ENCODE results near the gene VTI1A.
A peak's percentile ranks its signal among the peaks of the same experiment; 100 is the strongest.
"Not testable (repeated sequence)": the region's sequence is repeated elsewhere in the genome, so short reads cannot be mapped to it uniquely, and the experiment has no call there.

VTI1A gene

GRCh38 chr10:112456533-112456932, 9.5 kb downstream of the VTI1A start:
- DNase-seq = no peak

- no peak for DNase-seq
Measured at GRCh38 chr10:112460366-112460765, 13.4 kb downstream of the VTI1A start.

GRCh38 chr10:112461029-112461887, 14.2 kb downstream of the VTI1A start:
- no peak for DNase-seq

- DNase-seq = not testable (repeated sequence)
Measured at GRCh38 chr10:112464074-112464473, 17.1 kb downstream of the VTI1A start.

GRCh38 chr10:112465299-112465883, 18.4 kb downstream of the VTI1A start:
- no peak for DNase-seq

- no peak for DNase-seq
Measured at GRCh38 chr10:112466802-112467201, 19.8 kb downstream of the VTI1A start.

DNA sequence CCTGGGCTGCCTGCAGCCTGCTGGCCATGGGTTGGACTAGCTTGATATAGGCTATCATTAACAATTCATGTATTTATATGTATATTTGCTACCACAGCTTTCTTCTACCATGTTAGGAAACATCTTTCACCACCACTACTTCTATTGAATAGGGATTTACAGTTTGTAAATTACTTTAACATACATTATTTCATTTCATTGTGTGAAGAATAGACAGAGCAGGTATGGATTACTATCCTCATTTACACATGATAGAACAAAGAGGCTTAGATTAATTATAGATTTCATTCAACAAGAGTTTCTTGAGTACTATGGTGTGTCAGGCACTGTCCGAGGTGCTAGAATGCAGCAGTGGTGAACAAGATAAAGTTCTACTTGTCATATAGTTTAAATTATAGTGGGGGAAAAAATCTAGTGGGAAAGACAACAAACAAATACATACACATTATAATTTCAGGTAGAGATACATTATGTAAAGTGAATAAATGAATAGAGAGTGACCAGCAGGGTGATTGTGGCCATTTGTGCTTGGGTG, 20.6 kb downstream of the VTI1A start:
- DNase-seq = no peak

DNA sequence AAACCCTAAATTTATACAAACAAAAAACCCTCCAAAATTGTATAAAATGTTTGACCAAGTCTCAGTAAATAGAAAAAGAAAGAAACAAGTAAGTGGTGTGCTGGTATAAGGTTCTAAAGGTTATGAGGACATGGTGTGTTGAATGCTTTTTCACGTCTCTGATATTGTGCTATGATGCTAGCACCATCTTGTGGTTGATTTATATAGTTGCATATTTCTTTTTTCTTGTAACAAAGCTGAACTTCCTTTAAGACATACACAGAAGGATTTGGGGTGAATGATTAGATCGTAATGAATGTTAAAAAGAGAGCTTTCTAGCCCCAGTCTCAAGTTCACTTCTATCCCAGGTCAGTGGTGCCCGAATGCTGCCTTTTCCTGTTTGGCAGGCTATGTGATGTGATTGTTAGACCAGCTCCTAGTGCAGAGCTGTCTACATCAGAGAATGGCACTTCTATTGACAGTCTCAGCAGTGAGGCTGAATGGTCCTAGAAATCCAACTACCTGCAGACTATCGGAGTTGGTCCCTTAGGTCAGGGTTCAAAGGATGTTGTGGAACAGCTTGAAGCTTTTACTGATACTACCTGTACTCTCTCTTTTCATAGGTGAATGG, 25.0 kb downstream of the VTI1A start:
- peak; percentile 42 for DNase-seq

DNA sequence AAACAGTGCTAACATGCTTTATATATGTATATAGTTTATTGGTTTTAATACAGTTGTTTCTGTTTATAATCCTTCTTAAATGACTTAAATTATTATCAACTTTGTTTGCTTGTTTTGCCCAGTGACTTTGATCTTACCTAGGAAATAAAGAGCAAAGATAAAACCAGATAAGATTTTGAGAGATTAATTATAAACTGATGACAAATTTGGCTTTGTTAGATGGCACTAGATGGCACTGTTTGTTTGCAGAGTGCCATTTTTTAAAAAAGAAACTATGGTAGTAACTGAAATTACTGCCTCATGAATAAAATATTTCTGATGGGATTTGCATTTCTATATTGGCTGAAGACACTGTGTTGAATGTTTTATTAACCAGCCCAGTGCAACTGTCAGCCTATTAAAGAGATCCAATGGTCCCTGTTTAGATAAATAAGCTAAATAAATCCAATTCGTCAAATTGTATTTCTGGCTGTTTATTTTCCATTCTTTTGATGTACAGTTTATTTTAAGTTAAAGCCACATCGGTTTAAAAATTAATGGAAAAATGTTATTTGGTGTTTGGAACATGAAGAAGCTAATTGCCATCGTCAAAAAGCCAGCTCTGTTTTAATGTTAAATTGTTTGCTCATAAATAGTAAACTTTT, 28.7 kb downstream of the VTI1A start:
- DNase-seq = no peak

DNA sequence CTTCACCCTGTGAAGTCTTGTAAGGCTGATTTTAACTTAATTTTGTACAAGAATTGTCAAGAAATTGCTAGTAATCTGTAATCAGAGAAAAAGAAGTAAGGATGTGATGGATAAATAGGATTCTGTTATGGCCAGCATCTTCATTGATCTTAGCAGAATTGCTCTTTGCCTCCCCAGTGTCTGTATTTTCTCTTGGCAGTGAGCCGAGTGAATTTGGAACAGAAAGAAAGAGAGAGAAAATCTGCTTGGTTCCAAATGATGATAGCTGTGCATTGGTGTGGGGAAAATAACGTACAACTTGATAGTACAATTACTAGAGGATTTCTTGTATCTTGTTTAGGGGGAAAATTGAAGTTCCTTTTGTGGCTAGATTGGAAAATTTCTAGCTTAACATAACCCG, 34.6 kb downstream of the VTI1A start:
- no peak for DNase-seq

DNA sequence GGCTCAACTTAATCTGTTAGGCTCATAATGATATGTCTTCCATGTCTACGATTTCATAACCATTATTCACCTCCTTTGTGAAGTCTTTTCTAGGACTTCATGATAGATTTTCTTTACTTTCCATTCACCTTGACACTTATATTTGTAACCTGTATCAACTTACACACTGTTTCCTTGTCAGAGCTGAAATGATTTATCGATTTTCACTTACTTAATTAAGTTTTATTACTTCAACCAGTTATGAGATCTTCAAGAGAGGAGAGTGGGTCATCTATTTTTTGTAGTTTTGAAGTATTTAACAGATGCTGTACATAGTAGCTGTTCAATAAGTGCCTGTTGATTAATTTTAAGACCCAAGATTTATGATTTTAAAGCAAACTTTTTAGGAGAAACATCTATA, 37.4 kb downstream of the VTI1A start:
- DNase-seq = no peak

- DNase-seq = no peak
Measured at GRCh38 chr10:112487964-112488363, 40.9 kb downstream of the VTI1A start.

DNA sequence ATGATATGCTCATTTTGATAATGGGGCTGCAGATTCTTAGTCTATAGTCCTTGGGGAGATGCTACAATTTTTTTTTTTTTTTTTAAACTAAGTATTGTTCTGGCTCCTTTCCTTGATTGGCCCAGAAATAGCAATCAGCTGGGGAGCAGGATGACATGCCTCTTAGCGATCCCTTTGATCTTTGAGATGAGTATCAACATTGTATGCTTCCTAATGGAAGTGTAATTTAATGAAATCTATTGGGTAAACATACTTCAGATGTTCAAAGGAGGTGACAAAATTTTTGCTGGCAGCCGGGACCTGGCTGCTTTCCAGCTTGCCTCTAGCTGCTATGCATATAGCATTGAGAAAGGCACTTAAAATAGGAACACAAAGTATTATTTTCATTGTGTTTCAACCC, 43.5 kb downstream of the VTI1A start:
- DNase-seq = peak; percentile 77

- DNase-seq = no peak
Measured at GRCh38 chr10:112491144-112491543, 44.1 kb downstream of the VTI1A start.

DNA sequence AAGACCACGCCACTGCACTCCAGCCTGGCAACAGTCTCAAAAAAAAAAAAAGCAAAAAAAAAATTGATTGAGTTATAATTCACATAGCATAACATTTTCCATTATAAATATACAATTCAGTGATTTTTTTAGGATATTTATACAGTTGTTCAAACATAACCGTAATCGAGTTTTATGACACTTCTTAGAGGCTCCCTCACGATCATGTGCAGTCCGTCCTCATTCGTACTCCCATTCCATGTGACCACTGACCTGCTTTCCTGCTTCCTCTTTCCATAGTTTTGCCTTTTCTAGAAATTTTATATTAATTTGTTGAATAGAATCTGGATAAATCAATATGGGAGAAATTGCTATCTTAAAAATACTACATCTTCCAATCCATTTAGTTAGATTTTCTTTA, 45.7 kb downstream of the VTI1A start:
- no peak for DNase-seq

DNA sequence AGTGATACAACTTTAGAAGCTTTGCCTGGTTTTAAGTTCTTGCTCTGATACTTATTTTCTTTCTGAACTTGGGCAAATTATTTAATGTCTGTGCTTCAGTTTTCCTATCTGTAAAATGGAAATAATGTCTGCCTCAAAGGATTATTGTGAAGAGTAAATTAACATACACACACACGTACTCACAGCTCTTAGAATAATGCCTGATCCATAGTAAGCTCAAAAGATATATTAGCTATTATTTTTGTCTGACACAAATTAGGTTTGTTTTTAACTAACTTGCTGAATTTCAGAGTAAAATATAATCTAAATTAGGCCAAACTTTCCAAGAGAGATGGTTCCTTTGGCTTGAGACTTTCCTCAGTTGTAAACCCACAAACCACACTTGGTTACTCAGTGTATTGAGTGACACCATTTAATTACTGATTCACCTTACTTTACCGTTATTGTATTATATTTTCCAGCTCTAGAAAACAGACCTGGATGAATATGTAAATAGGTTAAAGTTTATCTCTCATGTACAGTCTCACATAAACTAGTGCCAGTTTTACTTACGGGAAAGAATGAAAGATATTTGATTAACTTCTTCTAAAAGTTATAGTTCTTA, 50.4 kb downstream of the VTI1A start:
- no peak for DNase-seq

- no peak for DNase-seq
Measured at GRCh38 chr10:112498806-112499205, 51.8 kb downstream of the VTI1A start.

- not testable (repeated sequence) for DNase-seq
Measured at GRCh38 chr10:112499985-112500384, 53.0 kb downstream of the VTI1A start.

- no peak for DNase-seq
Measured at GRCh38 chr10:112502536-112502935, 55.5 kb downstream of the VTI1A start.

GRCh38 chr10:112503643-112504042, 56.6 kb downstream of the VTI1A start:
- DNase-seq = no peak

DNA sequence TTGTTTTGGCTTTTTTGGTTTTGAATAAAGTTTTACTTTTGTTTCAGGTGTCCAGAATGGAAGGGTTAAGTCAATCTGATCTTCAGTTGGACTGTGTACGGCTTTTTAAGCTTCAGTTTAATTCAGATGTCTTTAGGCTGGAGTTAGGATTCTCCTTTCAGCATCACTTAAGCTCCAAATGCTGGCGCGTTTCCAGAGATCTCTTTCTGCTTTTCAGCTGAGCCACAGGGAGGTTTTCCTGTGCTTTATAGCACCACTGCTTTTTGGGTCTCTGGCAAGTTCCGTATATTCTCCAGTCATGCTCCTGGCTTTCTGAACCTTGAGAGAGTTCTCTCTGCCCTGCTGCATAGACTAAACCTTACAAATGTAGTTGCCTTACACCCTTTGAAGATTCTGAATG, 60.0 kb downstream of the VTI1A start:
- no peak for DNase-seq

DNA sequence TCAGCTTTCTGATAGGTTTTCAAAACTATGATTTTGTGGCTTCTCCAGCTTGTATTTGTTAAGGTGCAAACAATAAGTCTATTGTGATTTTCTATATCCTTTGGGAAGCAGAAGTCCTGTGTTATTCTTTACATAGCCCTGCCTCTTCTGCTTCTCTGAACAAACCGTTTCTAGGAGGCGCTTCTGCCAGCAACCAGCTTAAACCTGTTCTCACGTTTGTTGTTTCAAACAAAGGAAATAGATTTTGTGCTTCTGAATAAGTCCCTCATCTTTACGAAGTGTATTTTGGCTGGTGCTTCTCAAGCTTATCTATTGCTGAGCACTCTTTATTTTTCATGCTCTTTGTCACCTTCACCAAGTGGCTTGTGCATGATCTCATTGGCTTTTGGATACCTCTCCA, 61.0 kb downstream of the VTI1A start:
- DNase-seq = no peak

All from NCI-H146 (cell line).